Hepatocyte (in vitro differentiated cells): ENCODE data around the gene USP47. TPM values are rescaled to one million over a fixed set of nuclear protein-coding genes. Genes with fewer than 3 reads are reported as not detected.
A peak's percentile ranks its signal among the peaks of the same experiment; 100 is the strongest.

ENCODE experiments used
- DNase-seq: peaks from one replicate; pipeline ENCODE4 v3.0.0-alpha.2; 2016; ENCODE audit warnings: low spot score
- H2AFZ ChIP-seq: fragments of 200-600 bp; sonication (generic); 2 replicates; pipeline ENCODE4 v1.6.0; 2016; ENCODE audit warnings: antibody characterized with exemption, mild to moderate bottlenecking
- H3K27ac ChIP-seq: fragments of 200-600 bp; sonication (generic); 2 replicates; pipeline ENCODE4 v1.5.1; 2016; ENCODE audit warnings: mild to moderate bottlenecking
- H3K27me3 ChIP-seq: fragments of 200-600 bp; sonication (generic); 2 replicates; pipeline ENCODE4 v1.6.1; 2016
- H3K36me3 ChIP-seq: fragments of 200-600 bp; sonication (generic); replicated peaks from 2 replicates; pipeline ENCODE4 v1.5.1; 2016; ENCODE audit warnings: low read depth; ENCODE audit not compliant: insufficient read depth
- H3K4me1 ChIP-seq: fragments of 200-600 bp; sonication (generic); 2 replicates; pipeline ENCODE4 v1.5.1; 2016; ENCODE audit warnings: mild to moderate bottlenecking, moderate library complexity; ENCODE audit not compliant: insufficient read depth
- H3K4me2 ChIP-seq: fragments of 200-600 bp; sonication (generic); 2 replicates; pipeline ENCODE4 v1.6.0; 2016
- H3K4me3 ChIP-seq: fragments of 200-600 bp; sonication (generic); 2 replicates; pipeline ENCODE4 v1.5.1; 2016; ENCODE audit warnings: mild to moderate bottlenecking
- H3K79me2 ChIP-seq: fragments of 200-600 bp; sonication (generic); 2 replicates; pipeline ENCODE4 v1.6.0; 2017; ENCODE audit warnings: mild to moderate bottlenecking
- H3K9me2 ChIP-seq: fragments of 200-600 bp; sonication (generic); replicated peaks from 2 replicates; pipeline ENCODE4 v1.6.0; 2017; ENCODE audit warnings: mild to moderate bottlenecking; ENCODE audit not compliant: insufficient read depth
- H3K9me3 ChIP-seq: fragments of 200-600 bp; sonication (generic); 2 replicates; pipeline ENCODE4 v1.5.1; 2016; ENCODE audit warnings: low read depth, mild to moderate bottlenecking
- H4K20me1 ChIP-seq: fragments of 200-600 bp; sonication (generic); 2 replicates; pipeline ENCODE4 v1.6.0; 2016; ENCODE audit warnings: mild to moderate bottlenecking; ENCODE audit not compliant: insufficient read depth, poor library complexity, severe bottlenecking
- CTCF ChIP-seq: fragments of 200-600 bp; sonication (generic); IDR thresholded peaks from 2 replicates; pipeline ENCODE4 v1.5.1; 2016; ENCODE audit warnings: antibody characterized with exemption, mild to moderate bottlenecking; ENCODE audit not compliant: poor library complexity
- EZH2 ChIP-seq: fragments of 200-600 bp; sonication (generic); IDR thresholded peaks from 2 replicates; pipeline ENCODE4 v1.6.1; 2016; ENCODE audit warnings: antibody characterized with exemption, mild to moderate bottlenecking, borderline replicate concordance
- EZH2phosphoT487 ChIP-seq: fragments of 200-600 bp; sonication (generic); IDR thresholded peaks from one replicate; pipeline ENCODE4 v1.6.1; 2018; ENCODE audit warnings: antibody characterized with exemption, mild to moderate bottlenecking, low read depth, moderate library complexity; ENCODE audit not compliant: unreplicated experiment, severe bottlenecking
- WGBS: methylation state at CpG from one replicate; pipeline ENCODE4 v1.1.6; 2016; ENCODE audit warnings: low lambda C conversion rate; ENCODE audit errors: missing lambda C conversion rate; 5-methylcytosine and 5-hydroxymethylcytosine counted together
- polyA plus RNA-seq: library from polyadenylated mRNA; unstranded; fragments of >200 nt; fragmentation: Nextera tagmentation; extraction: Ambion mirVana; gene quantifications from 2 replicates; pipeline ENCODE4 v1.2.1, GENCODE V29; 2016
- total RNA-seq: library from RNA; depleted of rRNA; stranded (reverse); fragments of >200 nt; gene quantifications from 2 replicates; pipeline ENCODE4 v1.2.3, GENCODE V29; 2014

The USP47 gene
- total and polyA plus RNA-seq, 2 experiments from 2014 or later, result 34.0 to 76.9 TPM

GRCh38 chr11:12003815-12004214 lies 162.0 kb downstream of the USP47 start:
- Histone ChIP-seq H3K4me3 (no peak overlapping the region), H2AFZ (no peak overlapping the region), H3K9me2 (no peaks in the 10 kb centered on the region), H4K20me1 (no peaks in the 10 kb centered on the region), H3K27me3 (no peaks in the 10 kb centered on the region), H3K4me1 (peaks cover 4% of the 10 kb centered on the region), H3K9me3 (no peaks in the 10 kb centered on the region), H3K79me2 (no peaks in the 10 kb centered on the region), H3K27ac (no peak overlapping the region), H3K4me2 (no peak overlapping the region), H3K36me3 (no peaks in the 10 kb centered on the region)
- no peak for TF ChIP-seq EZH2
- no peak for TF ChIP-seq CTCF
- TF ChIP-seq EZH2phosphoT487, result no peak
- no peak for DNase-seq
- WGBS, result 93% methylated on average over 4 of the region's 4 CpGs

GRCh38 chr11:12005061-12005460 lies 163.3 kb downstream of the USP47 start:
- Histone ChIP-seq H3K79me2 (no peaks in the 10 kb centered on the region), H3K9me3 (no peaks in the 10 kb centered on the region), H3K4me2 (no peak overlapping the region), H3K4me3 (no peak overlapping the region), H3K4me1 (peaks cover 4% of the 10 kb centered on the region), H3K27me3 (no peaks in the 10 kb centered on the region), H3K27ac (no peak overlapping the region), H4K20me1 (no peaks in the 10 kb centered on the region), H2AFZ (no peak overlapping the region), H3K36me3 (no peaks in the 10 kb centered on the region), H3K9me2 (no peaks in the 10 kb centered on the region)
- WGBS, result 77% methylated on average over 4 of the region's 4 CpGs
- DNase-seq, result no peak
- TF ChIP-seq EZH2phosphoT487 (no peak), CTCF (no peak)

- H3K27me3 ChIP-seq, result no peaks in the 10 kb centered on the region
- H2AFZ ChIP-seq, result no peak overlapping the region
- H3K4me3 ChIP-seq, result no peak overlapping the region
- no peaks in the 10 kb centered on the region for H3K9me3 ChIP-seq
- H3K79me2 ChIP-seq, result no peaks in the 10 kb centered on the region
- H3K9me2 ChIP-seq, result no peaks in the 10 kb centered on the region
- no peak overlapping the region for H3K4me2 ChIP-seq
- no peak for DNase-seq
- WGBS, result 73% methylated on average over 1 of the region's 1 CpG
- no peak for TF ChIP-seq EZH2phosphoT487
- TF ChIP-seq CTCF, result no peak
- TF ChIP-seq EZH2, result no peak
- H3K36me3 ChIP-seq, result no peaks in the 10 kb centered on the region
- no peak overlapping the region for H3K27ac ChIP-seq
- H4K20me1 ChIP-seq, result no peaks in the 10 kb centered on the region
- H3K4me1 ChIP-seq, result peaks cover 4% of the 10 kb centered on the region
Measured at GRCh38 chr11:12005476-12005875, 163.7 kb downstream of the USP47 start.

- Histone ChIP-seq H2AFZ (no peak overlapping the region), H3K36me3 (no peaks in the 10 kb centered on the region), H3K4me1 (peaks cover 4% of the 10 kb centered on the region), H3K27ac (no peak overlapping the region), H3K9me3 (no peaks in the 10 kb centered on the region), H3K79me2 (no peaks in the 10 kb centered on the region), H3K9me2 (no peaks in the 10 kb centered on the region), H4K20me1 (no peaks in the 10 kb centered on the region), H3K4me3 (no peak overlapping the region), H3K27me3 (no peaks in the 10 kb centered on the region), H3K4me2 (peak overlapping the region; percentile 97)
- DNase-seq, result no peak
- TF ChIP-seq EZH2, result no peak
- TF ChIP-seq EZH2phosphoT487, result no peak
- no peak for TF ChIP-seq CTCF
- WGBS, result 96% methylated on average over 7 of the region's 7 CpGs
Measured at GRCh38 chr11:12006552-12007229, 164.9 kb downstream of the USP47 start.
